SU-DHL-6 (cell line): ENCODE measurements around the gene MLEC.

Source experiments
- CTCF ChIP-seq: fragments of 200-600 bp; sonication (generic); IDR thresholded peaks from one replicate; pipeline ENCODE4 v1.5.1; 2017; ENCODE audit warnings: antibody characterized with exemption, mild to moderate bottlenecking, low read length, moderate library complexity; ENCODE audit not compliant: insufficient read depth, poor library complexity, severe bottlenecking
- EZH2phosphoT487 ChIP-seq: fragments of 200-600 bp; sonication (generic), shearing (Covaris generic); conservative IDR thresholded peaks from 2 replicates; pipeline ENCODE4 v1.6.1; 2018; ENCODE audit warnings: mild to moderate bottlenecking, antibody characterized with exemption, low read length, moderate library complexity, mixed read lengths

GRCh38 chr12:120643574-120643973 is 43.4 kb upstream of the MLEC start:
- TF ChIP-seq CTCF, result no peak
- TF ChIP-seq EZH2phosphoT487, result no peak
